ACC112 (cell line): ENCODE results near the gene ZNF791.

ENCODE experiments used
- H2AFZ ChIP-seq: fragments of 200-600 bp; sonication (generic); one replicate; pipeline ENCODE4 v1.6.0; 2017; ENCODE audit warnings: antibody characterized with exemption, low read length; ENCODE audit not compliant: unreplicated experiment
- H3K27ac ChIP-seq: fragments of 200-600 bp; sonication (generic); 2 replicates; pipeline ENCODE4 v1.5.1; 2014; ENCODE audit warnings: low read depth, mild to moderate bottlenecking, antibody characterized with exemption, low read length, moderate library complexity
- H3K27me3 ChIP-seq: fragments of 200-600 bp; sonication (generic); 2 replicates; pipeline ENCODE4 v1.6.1; 2014; ENCODE audit warnings: mild to moderate bottlenecking, antibody characterized with exemption, low read length, moderate library complexity, mixed read lengths; ENCODE audit not compliant: insufficient read depth
- H3K36me3 ChIP-seq: fragments of 200-600 bp; sonication (generic); 2 replicates; pipeline ENCODE4 v1.6.1; 2016; ENCODE audit warnings: mild to moderate bottlenecking, antibody characterized with exemption, low read length, moderate library complexity, mixed read lengths; ENCODE audit not compliant: insufficient read depth
- H3K4me1 ChIP-seq: fragments of 200-600 bp; sonication (generic); one replicate; pipeline ENCODE4 v1.6.1; 2016; ENCODE audit warnings: low read length, mixed read lengths; ENCODE audit not compliant: insufficient read depth, unreplicated experiment, control insufficient read depth
- H3K4me3 ChIP-seq: fragments of 200-600 bp; sonication (generic); 2 replicates; pipeline ENCODE4 v1.5.1; 2014; ENCODE audit warnings: mild to moderate bottlenecking, low read depth, low read length
- H3K79me2 ChIP-seq: fragments of 200-600 bp; sonication (generic); one replicate; pipeline ENCODE4 v1.6.0; 2016; ENCODE audit warnings: low read length; ENCODE audit not compliant: control insufficient read depth, unreplicated experiment, insufficient read depth

ZNF791 gene

GRCh38 chr19:12667731-12668302 lies 57.1 kb downstream of the ZNF791 start:
- Histone ChIP-seq H3K27me3 (no peaks in the 10 kb centered on the region), H3K27ac (no peak overlapping the region)

GRCh38 chr19:12668346-12668745 lies 57.6 kb downstream of the ZNF791 start:
- Histone ChIP-seq H3K4me3 (peak overlapping the region; percentile 94), H3K4me1 (peaks cover 22% of the 10 kb centered on the region), H3K27ac (peak overlapping the region; percentile 96; the same call in 1 of the 2 replicates), H3K36me3 (no peaks in the 10 kb centered on the region), H3K79me2 (peaks cover 22% of the 10 kb centered on the region), H2AFZ (peak overlapping the region; percentile 57), H3K27me3 (no peaks in the 10 kb centered on the region)

More at GRCh38 chr19:12667731-12668302, 57.1 kb downstream of the ZNF791 start:
- Histone ChIP-seq H3K4me1 (peaks cover 22% of the 10 kb centered on the region), H2AFZ (no peak overlapping the region), H3K4me3 (peak overlapping the region; percentile 94; the same call in 1 of the 2 replicates), H3K36me3 (no peaks in the 10 kb centered on the region), H3K79me2 (peaks cover 22% of the 10 kb centered on the region)

- H3K4me3 ChIP-seq = peak overlapping the region; percentile 94
- peak overlapping the region; percentile 96 for H3K27ac ChIP-seq
- no peaks in the 10 kb centered on the region for H3K36me3 ChIP-seq
- no peaks in the 10 kb centered on the region for H3K27me3 ChIP-seq
- H2AFZ ChIP-seq = peak overlapping the region; percentile 57
- peaks cover 22% of the 10 kb centered on the region for H3K4me1 ChIP-seq
- H3K79me2 ChIP-seq = peaks cover 22% of the 10 kb centered on the region
These were observed 58.2 kb downstream of the ZNF791 start for GRCh38 chr19:12668932-12669269.

- no peaks in the 10 kb centered on the region for H3K36me3 ChIP-seq
- no peaks in the 10 kb centered on the region for H3K27me3 ChIP-seq
- H3K79me2 ChIP-seq = peaks cover 22% of the 10 kb centered on the region
- H3K4me3 ChIP-seq = peak overlapping the region; percentile 94
- H3K27ac ChIP-seq = peak overlapping the region; percentile 96
- H2AFZ ChIP-seq = peak overlapping the region; percentile 74
- peaks cover 22% of the 10 kb centered on the region for H3K4me1 ChIP-seq
These were observed 58.8 kb downstream of the ZNF791 start for GRCh38 chr19:12669270-12670158.

GRCh38 chr19:12670159-12670928 lies 59.6 kb downstream of the ZNF791 start:
- peaks cover 22% of the 10 kb centered on the region for H3K4me1 ChIP-seq
- H3K79me2 ChIP-seq = peaks cover 22% of the 10 kb centered on the region
- no peaks in the 10 kb centered on the region for H3K36me3 ChIP-seq
- no peak overlapping the region for H2AFZ ChIP-seq
- H3K27ac ChIP-seq = peak overlapping the region; percentile 96; the same call in 1 of the 2 replicates
- H3K27me3 ChIP-seq = no peaks in the 10 kb centered on the region
- H3K4me3 ChIP-seq = peak overlapping the region; percentile 94

GRCh38 chr19:12672744-12673143 lies 62.0 kb downstream of the ZNF791 start:
- no peak overlapping the region for H2AFZ ChIP-seq
- no peak overlapping the region for H3K4me3 ChIP-seq
- no peaks in the 10 kb centered on the region for H3K36me3 ChIP-seq
- no peak overlapping the region for H3K27ac ChIP-seq
- H3K79me2 ChIP-seq = peaks cover 20% of the 10 kb centered on the region
- H3K27me3 ChIP-seq = no peaks in the 10 kb centered on the region
- H3K4me1 ChIP-seq = peaks cover 10% of the 10 kb centered on the region

GRCh38 chr19:12675399-12675798 lies 64.7 kb downstream of the ZNF791 start:
- Histone ChIP-seq H3K27ac (no peak overlapping the region), H3K36me3 (no peaks in the 10 kb centered on the region), H3K4me3 (no peak overlapping the region), H3K4me1 (peaks cover 2% of the 10 kb centered on the region), H3K27me3 (no peaks in the 10 kb centered on the region), H3K79me2 (peaks cover 11% of the 10 kb centered on the region), H2AFZ (no peak overlapping the region)

- Histone ChIP-seq H2AFZ (no peak overlapping the region), H3K36me3 (no peaks in the 10 kb centered on the region), H3K27ac (no peak overlapping the region), H3K27me3 (no peaks in the 10 kb centered on the region), H3K4me3 (no peak overlapping the region), H3K4me1 (no peaks in the 10 kb centered on the region), H3K79me2 (peaks cover 10% of the 10 kb centered on the region)
These were observed 65.2 kb downstream of the ZNF791 start for GRCh38 chr19:12675940-12676339.

- peaks cover 10% of the 10 kb centered on the region for H3K79me2 ChIP-seq
- no peak overlapping the region for H3K27ac ChIP-seq
- no peak overlapping the region for H2AFZ ChIP-seq
- H3K4me3 ChIP-seq = no peak overlapping the region
- H3K36me3 ChIP-seq = no peaks in the 10 kb centered on the region
- H3K27me3 ChIP-seq = no peaks in the 10 kb centered on the region
- H3K4me1 ChIP-seq = no peaks in the 10 kb centered on the region
These were observed 65.7 kb downstream of the ZNF791 start for GRCh38 chr19:12676384-12676792.

GRCh38 chr19:12676928-12677327 lies 66.2 kb downstream of the ZNF791 start:
- no peak overlapping the region for H3K27ac ChIP-seq
- no peak overlapping the region for H2AFZ ChIP-seq
- H3K27me3 ChIP-seq = no peaks in the 10 kb centered on the region
- H3K4me1 ChIP-seq = no peaks in the 10 kb centered on the region
- H3K4me3 ChIP-seq = no peak overlapping the region
- H3K79me2 ChIP-seq = peaks cover 10% of the 10 kb centered on the region
- no peaks in the 10 kb centered on the region for H3K36me3 ChIP-seq
